Caco-2 (cell line): ENCODE results near the gene COL13A1. TPM values are rescaled to one million over a fixed set of nuclear protein-coding genes. Genes with fewer than 3 reads are reported as not detected.

ENCODE experiments used
- BruUV-seq: library from RNA; stranded (reverse); fragments of 400-500 nt; replicated peaks from 2 replicates; lab custom pipeline; 2021; lab: Mats Ljungman, UMichigan
- CTCF ChIA-PET: fragments of 300-600 bp; sonication (Branson Sonifier 250); formaldehyde crosslinking; loops from one replicate; lab custom pipeline; 2022; ENCODE audit warnings: antibody characterized with exemption; lab: Charles Lee
- POLR2A ChIA-PET: fragments of 300-600 bp; sonication (Branson Sonifier 250); formaldehyde crosslinking; loops from one replicate; lab custom pipeline; 2022; ENCODE audit warnings: antibody characterized with exemption; lab: Charles Lee
- DNase-seq, 2 experiments: peaks; one replicate each; pipeline versions ENCODE4 v3.0.0 to v3.0.0-alpha.2; 2020 to 2022
- H3K27me3 ChIP-seq: replicated peaks from 2 replicates; pipeline ENCODE4 v1.6.0; 2011; ENCODE audit warnings: low read length; ENCODE audit not compliant: control insufficient read depth, insufficient read depth
- H3K36me3 ChIP-seq: 2 replicates; pipeline ENCODE4 v1.5.1; 2011; ENCODE audit warnings: low read length; ENCODE audit not compliant: control insufficient read depth, insufficient read depth
- H3K4me1 ChIP-seq: fragments of 250-450 bp; sonication (Bioruptor Pico); 2 replicates; pipeline ENCODE4 v1.5.1; 2020; ENCODE audit warnings: mild to moderate bottlenecking
- H3K4me3 ChIP-seq: 2 replicates; pipeline ENCODE4 v1.5.1; 2011; ENCODE audit warnings: low read depth, mild to moderate bottlenecking, control low read depth, low read length
- H3K9me3 ChIP-seq: fragments of 250-450 bp; sonication (Bioruptor Pico); 2 replicates; pipeline ENCODE4 v1.5.1; 2020; ENCODE audit warnings: mild to moderate bottlenecking, moderate library complexity
- H3K27ac Mint-ChIP-seq: one replicate; pipeline ENCODE4 v1.8.0; 2022; ENCODE audit warnings: mixed read lengths; ENCODE audit not compliant: unreplicated experiment
- H3K27me3 Mint-ChIP-seq: one replicate; pipeline ENCODE4 v1.8.0; 2022; ENCODE audit warnings: mixed read lengths; ENCODE audit not compliant: insufficient read depth, unreplicated experiment
- H3K36me3 Mint-ChIP-seq: one replicate; pipeline ENCODE4 v1.8.0; 2022; ENCODE audit warnings: mild to moderate bottlenecking, mixed read lengths; ENCODE audit not compliant: insufficient read depth, unreplicated experiment
- H3K4me1 Mint-ChIP-seq: one replicate; pipeline ENCODE4 v1.8.0; 2022; ENCODE audit warnings: low read depth, mixed read lengths; ENCODE audit not compliant: unreplicated experiment
- H3K4me3 Mint-ChIP-seq: one replicate; pipeline ENCODE4 v1.8.0; 2022; ENCODE audit warnings: mild to moderate bottlenecking, moderate library complexity, mixed read lengths; ENCODE audit not compliant: unreplicated experiment
- H3K9me3 Mint-ChIP-seq: one replicate; pipeline ENCODE4 v1.8.0; 2022; ENCODE audit warnings: mixed read lengths; ENCODE audit not compliant: unreplicated experiment
- CTCF ChIP-seq, 2 experiments: fragments of 200-600 bp in 1 of 2; IDR thresholded peaks; 1 replicate in 1 of 2; 2 replicates in 1 of 2; pipeline versions ENCODE4 v1.5.1 to v1.8.0; 2011 to 2022; ENCODE audit warnings: antibody characterized with exemption in 1 of 2, control low read depth in 1 of 2, inconsistent platforms in 1 of 2, low read depth in 1 of 2, low read length in 1 of 2, mild to moderate bottlenecking in 1 of 2, moderate library complexity in 1 of 2; ENCODE audit not compliant: insufficient read depth in 1 of 2, severe bottlenecking in 1 of 2, unreplicated experiment in 1 of 2
- intact Hi-C: fragments of 100-400 bp; cut with micrococcal nuclease; formaldehyde crosslinking; loops from one replicate; pipeline ENCODE4 v1.10.0; 2022; ENCODE audit not compliant: unreplicated experiment
- total RNA-seq: library from RNA; stranded (reverse); gene quantifications from 2 replicates; pipeline ENCODE4 v1.2.3, GENCODE V29; 2022

Gene COL13A1
- total RNA-seq, 1 experiment from 2014 or later, result not detected

DNA sequence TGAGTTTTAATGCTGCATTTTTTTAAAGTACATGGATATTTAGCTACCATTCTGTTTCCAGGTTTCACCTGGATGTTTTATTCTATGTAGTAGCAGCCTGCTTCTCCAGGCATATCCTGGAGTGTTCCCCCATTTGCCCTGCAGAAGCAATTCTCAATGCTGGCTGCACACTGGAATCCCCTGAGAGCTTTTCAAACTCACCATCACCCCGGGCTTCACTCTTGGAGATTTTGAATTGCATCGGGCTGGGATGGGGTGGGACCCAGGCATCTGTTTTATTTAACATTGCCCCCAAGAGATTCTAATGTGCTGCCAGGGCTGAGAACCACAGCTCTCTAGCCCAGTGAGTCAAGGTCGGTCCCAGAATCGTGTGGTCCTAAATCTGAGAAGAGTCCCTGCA, 137.8 kb downstream of the COL13A1 start:
- Histone ChIP-seq H3K36me3 (no peaks in the 10 kb centered on the region), H3K27me3 (peaks cover 7% of the 10 kb centered on the region), H3K4me3 (no peak overlapping the region), H3K4me1 (no peaks in the 10 kb centered on the region), H3K9me3 (peaks cover 13% of the 10 kb centered on the region)
- no TSS peak for BruUV-seq
- intact Hi-C loops, result no loop called here
- no peaks in the 10 kb centered on the region for H3K4me1 Mint-ChIP-seq
- no peak for DNase-seq
- H3K27me3 Mint-ChIP-seq, result peaks cover 30% of the 10 kb centered on the region
- TF ChIP-seq CTCF (IDR thresholded peaks at IDR 0.05; ENCODE audit: insufficient read depth in 1 of 2, low read depth in 1 of 2, low read length in 1 of 2, severe bottlenecking in 1 of 2, unreplicated experiment in 1 of 2), result no peak
- POLR2A ChIA-PET, result no interaction called here
- no peaks in the 10 kb centered on the region for H3K9me3 Mint-ChIP-seq
- no peak overlapping the region for H3K27ac Mint-ChIP-seq
- H3K36me3 Mint-ChIP-seq, result no peaks in the 10 kb centered on the region
- CTCF ChIA-PET, result no interaction called here
- no peak overlapping the region for H3K4me3 Mint-ChIP-seq

DNA sequence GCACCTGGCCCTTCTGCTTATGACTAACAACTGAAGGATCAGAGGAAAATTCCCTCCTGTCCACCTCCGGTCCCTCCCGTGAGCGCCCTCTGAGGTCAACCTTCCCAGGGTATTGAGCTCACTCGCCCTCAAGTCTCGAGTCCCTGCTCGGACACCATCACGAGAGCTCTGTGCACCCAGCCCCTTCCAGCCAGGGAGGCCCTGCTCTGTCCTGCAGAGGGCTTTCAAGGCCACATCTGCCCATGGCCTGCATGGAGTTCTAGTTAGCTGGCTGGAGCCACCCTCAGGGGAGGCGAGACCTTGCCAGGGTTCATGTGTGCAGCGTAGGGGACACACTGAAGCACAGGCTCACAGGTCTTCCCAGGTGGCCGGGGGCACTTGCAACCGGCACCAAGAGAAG, 140.0 kb downstream of the COL13A1 start:
- DNase-seq, result no peak
- no peak overlapping the region for H3K27ac Mint-ChIP-seq
- peaks cover 23% of the 10 kb centered on the region for H3K27me3 Mint-ChIP-seq
- no peak overlapping the region for H3K4me3 Mint-ChIP-seq
- intact Hi-C loops, result no loop called here
- POLR2A ChIA-PET, result no interaction called here
- no peak for TF ChIP-seq CTCF (IDR thresholded peaks at IDR 0.05; ENCODE audit: insufficient read depth in 1 of 2, low read depth in 1 of 2, low read length in 1 of 2, severe bottlenecking in 1 of 2, unreplicated experiment in 1 of 2)
- Histone ChIP-seq H3K36me3 (no peaks in the 10 kb centered on the region), H3K27me3 (peaks cover 4% of the 10 kb centered on the region; the same call in 1 of the 2 replicates), H3K4me3 (no peak overlapping the region), H3K4me1 (no peaks in the 10 kb centered on the region), H3K9me3 (peaks cover 13% of the 10 kb centered on the region)
- CTCF ChIA-PET, result no interaction called here
- no TSS peak for BruUV-seq
- H3K9me3 Mint-ChIP-seq, result no peaks in the 10 kb centered on the region
- H3K4me1 Mint-ChIP-seq, result no peaks in the 10 kb centered on the region
- no peaks in the 10 kb centered on the region for H3K36me3 Mint-ChIP-seq

- Mint-ChIP-seq H3K4me1 (no peaks in the 10 kb centered on the region), H3K9me3 (no peaks in the 10 kb centered on the region), H3K27me3 (peaks cover 30% of the 10 kb centered on the region), H3K4me3 (no peak overlapping the region), H3K27ac (no peak overlapping the region), H3K36me3 (no peaks in the 10 kb centered on the region)
- intact Hi-C loops, result no loop called here
- no peaks in the 10 kb centered on the region for H3K4me1 ChIP-seq
- no peak for TF ChIP-seq CTCF (IDR thresholded peaks at IDR 0.05; ENCODE audit: insufficient read depth in 1 of 2, low read depth in 1 of 2, low read length in 1 of 2, severe bottlenecking in 1 of 2, unreplicated experiment in 1 of 2)
- ChIA-PET CTCF (no interaction called here), POLR2A (no interaction called here)
- no peaks in the 10 kb centered on the region for H3K36me3 ChIP-seq
- no peak overlapping the region for H3K4me3 ChIP-seq
- BruUV-seq, result no TSS peak
- peaks cover 13% of the 10 kb centered on the region for H3K9me3 ChIP-seq
- DNase-seq, result no peak
- H3K27me3 ChIP-seq, result peaks cover 4% of the 10 kb centered on the region; the same call in 1 of the 2 replicates
Observed at GRCh38 chr10:69943292-69943820, 141.7 kb downstream of the COL13A1 start.
